ENCODE results near the gene ZBTB8A. TPM values are rescaled to one million over a fixed set of nuclear protein-coding genes. Genes with fewer than 3 reads are reported as not detected.
"Not testable (repeated sequence)": the region's sequence is repeated elsewhere in the genome, so short reads cannot be mapped to it uniquely, and the experiment has no call there.

Gene ZBTB8A
- total RNA-seq, 1 experiment from 2014 or later: 6.2 TPM

DNA sequence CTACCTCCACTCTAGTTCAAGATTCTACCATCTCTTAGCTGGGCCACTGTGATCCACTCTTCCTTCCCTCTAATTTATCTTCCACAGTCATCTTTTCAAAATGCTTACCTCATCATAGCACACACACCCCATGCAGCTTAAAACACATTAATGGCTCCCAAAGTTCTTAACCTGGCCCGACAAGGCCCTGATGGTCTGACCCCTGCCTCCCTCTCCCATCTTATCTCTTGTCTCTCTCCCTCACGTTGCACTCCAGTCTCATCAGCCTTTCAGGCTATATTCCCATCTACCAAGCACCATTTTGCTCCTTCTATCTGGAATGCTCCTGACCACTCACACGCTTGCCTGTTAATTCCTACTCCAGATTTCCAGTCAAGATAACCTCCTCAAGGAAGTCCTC, 2.5 kb upstream of the ZBTB8A start:
- DNase-seq (ENCODE audit: low read depth): no peak

- DNase-seq (ENCODE audit: low read depth): peak; percentile 63
Observed at GRCh38 chr1:32539584-32540571, 651 bp downstream of the ZBTB8A start.

DNA sequence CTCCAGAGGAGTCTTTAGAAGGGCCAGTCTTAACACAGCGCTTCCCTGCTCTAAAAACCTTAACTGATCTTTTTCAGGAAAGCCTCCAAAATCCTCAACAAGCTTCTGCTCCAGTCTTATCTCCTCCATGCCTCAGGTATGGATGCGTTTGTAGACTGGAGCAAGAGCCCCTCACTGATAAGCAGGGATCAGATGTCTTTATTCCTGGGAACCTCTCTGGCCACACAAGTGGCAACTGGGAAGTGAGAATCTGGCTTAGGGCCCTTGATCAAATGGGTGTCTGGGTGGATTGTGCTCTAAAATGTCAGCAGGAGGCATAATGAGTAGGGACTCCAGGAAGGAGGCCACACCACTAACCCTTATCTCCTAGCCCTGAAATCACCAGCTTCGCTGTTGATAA, 1.4 kb downstream of the ZBTB8A start:
- peak; percentile 33 for DNase-seq (ENCODE audit: low read depth)

- no peak for DNase-seq (ENCODE audit: low read depth)
Observed at GRCh38 chr1:32541064-32541566, 1.9 kb downstream of the ZBTB8A start.

DNA sequence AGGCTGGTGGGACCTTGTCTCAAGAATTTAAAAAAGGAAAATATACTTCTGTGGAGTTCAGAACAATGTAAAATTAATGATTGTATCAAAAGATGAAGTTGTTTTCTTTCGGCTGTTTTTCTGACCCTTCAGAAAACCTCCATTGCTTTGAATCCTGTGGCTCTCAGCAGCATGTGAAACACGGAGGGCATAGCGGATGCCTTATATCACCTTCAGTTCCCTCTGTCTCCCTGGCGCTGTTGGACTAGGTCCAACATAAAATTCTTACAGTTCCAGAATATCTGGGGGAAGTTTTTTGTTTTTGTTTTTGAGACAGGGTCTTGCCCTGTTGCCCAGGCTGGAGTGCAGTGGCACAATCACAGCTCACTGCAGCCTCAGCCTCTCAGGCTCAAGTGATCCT, 7.4 kb downstream of the ZBTB8A start:
- no peak for DNase-seq (ENCODE audit: low read depth)

GRCh38 chr1:32549616-32550015, 10.4 kb downstream of the ZBTB8A start:
- DNase-seq (ENCODE audit: low read depth): no peak

DNA sequence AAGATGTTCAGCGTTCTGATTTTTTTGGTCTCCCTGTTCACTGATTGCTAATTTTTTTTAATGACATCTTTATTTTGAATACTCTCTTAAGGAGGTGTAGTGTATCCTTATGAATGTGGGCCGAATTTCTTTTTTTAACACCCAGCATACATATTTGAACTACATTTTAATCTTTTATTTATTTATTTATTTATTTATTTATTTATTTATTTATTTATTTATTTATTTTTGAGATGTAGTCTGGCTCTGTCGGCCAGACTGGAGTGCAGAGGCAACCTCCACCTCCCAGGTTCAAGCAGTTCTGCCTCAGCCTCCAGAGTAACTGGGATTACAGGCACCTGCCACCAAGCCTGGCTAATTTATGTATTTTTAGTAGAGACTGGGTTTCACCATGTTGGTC, 15.1 kb downstream of the ZBTB8A start:
- no peak for DNase-seq (ENCODE audit: low read depth)

- DNase-seq (ENCODE audit: low read depth): not testable (repeated sequence)
Observed at GRCh38 chr1:32557035-32557434, 17.8 kb downstream of the ZBTB8A start.

DNA sequence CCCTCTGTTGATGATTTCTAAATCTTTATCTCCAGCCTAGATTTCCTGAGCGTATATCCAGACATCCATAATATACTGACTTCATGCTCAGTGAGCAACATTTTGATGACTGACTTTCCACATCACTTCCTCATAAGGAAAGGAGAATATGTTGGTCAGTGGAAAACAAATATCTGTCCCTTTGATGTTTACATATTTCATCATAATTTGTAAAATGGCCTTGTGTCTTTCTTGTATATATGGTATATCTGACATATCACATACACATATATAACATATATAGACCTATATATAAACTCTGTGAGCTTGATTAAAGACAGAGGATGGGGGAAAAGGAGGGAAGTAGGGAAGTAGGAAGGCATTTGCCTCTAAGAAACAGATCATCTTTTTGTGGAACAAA, 18.6 kb downstream of the ZBTB8A start:
- DNase-seq (ENCODE audit: low read depth): no peak

DNA sequence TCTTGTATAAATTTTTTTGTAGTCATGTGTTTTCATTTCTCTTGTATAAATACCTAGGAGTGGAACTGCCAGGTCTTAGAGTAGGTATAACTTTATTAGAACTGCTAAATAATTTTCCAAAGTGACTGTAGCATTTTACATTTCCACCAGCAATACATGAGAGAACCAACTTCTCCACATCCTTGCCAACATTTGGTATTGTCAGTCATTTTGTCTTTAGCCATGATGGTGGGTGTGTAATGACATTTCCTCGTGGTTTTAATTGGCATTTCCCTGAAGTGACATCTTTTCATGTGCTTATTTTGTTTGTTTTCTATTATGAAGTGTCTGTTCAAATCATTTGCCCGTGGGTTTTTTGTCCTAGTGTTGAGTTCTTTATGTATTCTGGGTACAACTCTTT, 29.7 kb downstream of the ZBTB8A start:
- no peak for DNase-seq (ENCODE audit: low read depth)

DNA sequence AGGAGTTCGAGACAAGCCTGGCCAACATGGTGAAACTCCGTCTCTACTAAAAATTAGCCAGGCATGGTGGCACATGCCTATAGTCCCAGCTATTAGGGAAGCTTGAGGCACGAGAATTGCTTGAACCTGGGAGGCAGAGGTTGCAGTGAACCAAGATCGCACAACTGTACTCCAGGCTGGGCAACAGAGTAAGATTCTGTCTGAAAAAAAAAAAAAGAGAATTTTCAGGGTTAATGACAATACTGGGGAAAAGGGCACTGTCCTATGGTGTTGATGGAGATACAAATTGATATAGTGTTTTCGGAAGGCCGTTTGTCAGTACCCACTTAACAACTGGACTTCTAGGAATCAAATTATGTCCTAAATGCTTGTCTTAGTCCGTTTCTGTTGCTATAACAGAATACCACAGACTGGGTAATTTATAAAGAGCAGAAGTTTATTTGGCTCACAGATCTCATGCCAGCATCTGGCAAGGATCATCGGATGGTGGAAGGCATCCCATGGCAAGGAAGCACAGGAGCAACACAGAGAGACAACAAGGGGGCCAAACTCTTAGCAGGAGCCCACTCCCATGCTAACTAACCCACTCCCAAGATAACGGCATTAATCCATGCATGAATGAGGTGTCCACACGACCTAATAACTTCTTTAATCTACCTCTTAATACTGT, 41.3 kb downstream of the ZBTB8A start:
- DNase-seq (ENCODE audit: low read depth): no peak

DNA sequence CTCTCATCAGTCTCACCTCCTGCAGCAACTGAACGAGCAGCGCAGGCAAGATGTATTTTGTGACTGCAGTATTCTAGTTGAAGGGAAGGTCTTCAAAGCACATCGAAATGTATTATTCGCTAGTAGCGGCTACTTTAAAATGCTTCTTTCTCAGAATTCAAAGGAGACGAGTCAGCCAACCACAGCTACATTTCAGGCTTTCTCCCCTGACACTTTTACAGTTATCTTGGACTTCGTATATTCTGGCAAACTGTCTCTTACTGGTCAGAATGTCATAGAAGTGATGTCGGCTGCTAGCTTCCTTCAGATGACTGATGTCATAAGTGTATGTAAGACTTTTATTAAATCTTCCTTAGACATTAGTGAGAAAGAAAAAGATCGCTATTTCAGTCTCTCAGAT, 53.7 kb downstream of the ZBTB8A start:
- DNase-seq (ENCODE audit: low read depth): no peak

DNA sequence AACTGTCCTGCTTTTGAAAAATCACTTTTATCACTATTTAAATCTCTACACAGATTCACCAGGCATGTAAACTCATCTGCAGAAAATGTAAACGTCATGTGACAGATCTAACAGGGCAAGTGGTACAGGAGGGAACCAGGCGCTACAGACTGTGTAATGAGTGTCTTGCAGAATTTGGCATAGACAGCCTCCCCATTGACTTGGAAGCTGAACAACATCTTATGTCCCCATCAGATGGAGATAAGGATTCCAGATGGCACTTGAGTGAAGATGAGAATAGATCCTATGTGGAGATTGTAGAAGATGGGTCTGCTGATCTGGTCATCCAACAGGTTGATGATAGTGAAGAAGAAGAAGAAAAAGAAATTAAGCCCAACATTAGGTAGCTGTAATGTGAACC, 60.8 kb downstream of the ZBTB8A start:
- DNase-seq (ENCODE audit: low read depth): no peak

DNA sequence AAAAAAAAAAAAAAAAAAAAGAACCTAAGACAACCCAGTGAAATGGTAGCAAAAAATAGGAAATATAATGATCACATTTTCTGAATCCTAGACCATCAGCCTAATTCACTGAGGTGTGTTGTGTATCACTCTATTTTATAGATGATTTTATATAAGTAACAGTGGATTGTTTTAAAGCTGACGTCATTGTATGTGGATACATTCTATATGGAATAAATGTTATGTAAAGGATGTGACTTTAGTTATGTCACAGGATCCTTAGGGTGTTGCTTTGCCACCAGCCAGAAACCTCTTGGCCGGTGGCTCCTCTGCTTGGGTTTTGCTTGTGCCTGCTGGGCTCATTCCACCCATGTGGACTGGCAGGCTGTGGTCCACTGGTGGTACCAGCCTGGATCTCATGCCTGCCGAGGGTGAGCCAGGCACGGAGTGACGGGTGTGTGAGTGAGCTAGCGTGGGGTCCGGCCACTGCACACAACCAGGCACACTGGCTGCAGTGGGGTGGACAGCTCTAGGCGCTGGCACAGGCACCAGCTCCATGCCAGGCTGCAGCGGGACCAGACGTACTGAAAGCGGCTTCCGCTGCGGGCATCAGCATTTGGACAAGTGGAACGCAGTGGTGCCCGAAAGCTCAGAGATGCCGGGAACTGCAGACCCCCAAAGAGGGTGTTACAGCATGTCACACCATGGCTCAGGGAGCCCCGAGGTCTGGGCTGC, 66.6 kb downstream of the ZBTB8A start:
- no peak for DNase-seq (ENCODE audit: low read depth)

DNA sequence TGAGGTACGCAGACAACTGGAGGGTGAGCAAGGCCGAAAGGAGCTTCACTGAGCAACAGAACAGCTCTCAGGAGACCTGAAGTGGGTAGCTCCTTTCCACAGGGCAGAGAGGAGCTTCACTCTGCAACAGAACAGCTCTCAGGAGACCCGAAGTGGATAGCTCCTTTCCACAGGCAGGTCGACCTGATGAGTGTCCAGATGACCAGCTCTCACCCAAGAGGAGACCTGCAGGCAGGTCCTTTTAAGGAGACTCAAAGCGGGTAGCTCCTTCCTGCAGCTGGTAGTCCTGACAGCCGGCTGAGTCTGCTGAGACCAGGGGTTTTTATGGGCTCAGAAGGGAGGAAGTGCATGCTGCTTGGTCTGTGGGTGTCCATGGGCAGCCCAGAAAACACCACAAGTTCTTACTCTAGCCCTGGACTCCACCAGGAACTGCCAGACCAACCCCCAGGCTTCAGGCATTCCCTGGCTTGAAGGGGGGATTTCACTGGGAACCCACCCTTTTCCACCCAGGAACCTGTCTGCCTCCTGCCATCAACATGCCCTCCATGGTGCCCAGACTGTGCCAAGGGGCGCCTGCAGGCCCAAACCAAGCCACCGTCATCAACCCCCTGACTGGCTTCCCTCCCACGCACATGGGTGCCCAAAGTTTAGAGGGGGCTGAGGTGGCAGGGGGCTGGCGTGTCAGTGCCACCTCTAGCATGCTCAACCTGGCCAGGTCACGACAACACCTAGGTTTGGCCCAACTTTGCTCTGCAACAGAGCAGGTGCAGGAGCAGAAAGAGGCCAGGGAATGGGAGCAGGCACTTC, 67.5 kb downstream of the ZBTB8A start:
- DNase-seq (ENCODE audit: low read depth): no peak

DNA sequence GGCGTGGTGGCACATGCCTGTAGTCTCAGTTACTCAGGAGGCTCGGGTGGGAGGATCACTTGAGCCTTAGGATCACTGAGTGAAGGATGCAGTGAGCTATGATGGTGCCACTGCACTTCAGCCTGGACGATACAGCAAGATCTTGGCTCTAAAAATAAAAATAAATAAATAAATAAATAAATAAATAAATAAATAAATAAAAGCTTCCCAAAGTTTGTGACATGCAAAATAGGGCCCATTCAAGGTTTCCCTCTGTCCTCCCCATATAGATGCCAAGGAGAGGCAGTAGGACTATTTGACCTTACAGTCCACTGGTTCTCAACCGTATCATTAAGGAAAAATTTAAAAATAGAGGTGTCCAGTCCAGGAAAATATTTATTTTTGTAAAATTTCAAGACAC, 70.0 kb downstream of the ZBTB8A start:
- DNase-seq (ENCODE audit: low read depth): no peak

DNA sequence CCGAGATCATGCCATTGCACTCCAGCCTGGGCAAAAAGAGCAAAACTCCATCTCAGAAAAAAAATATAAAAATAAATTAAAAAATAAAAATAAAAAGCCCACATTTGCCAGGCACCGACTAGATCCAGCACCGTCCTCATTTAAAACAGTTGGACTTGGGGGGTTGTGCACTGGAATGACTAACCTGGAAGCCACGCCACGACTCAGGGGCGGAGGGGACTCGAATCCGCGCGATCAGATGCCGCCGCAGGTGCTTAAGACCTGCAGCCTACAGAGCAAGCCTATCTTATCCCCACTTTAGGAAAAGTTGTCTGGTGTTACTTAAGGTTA, 72.6 kb downstream of the ZBTB8A start:
- DNase-seq (ENCODE audit: low read depth): no peak

DNA sequence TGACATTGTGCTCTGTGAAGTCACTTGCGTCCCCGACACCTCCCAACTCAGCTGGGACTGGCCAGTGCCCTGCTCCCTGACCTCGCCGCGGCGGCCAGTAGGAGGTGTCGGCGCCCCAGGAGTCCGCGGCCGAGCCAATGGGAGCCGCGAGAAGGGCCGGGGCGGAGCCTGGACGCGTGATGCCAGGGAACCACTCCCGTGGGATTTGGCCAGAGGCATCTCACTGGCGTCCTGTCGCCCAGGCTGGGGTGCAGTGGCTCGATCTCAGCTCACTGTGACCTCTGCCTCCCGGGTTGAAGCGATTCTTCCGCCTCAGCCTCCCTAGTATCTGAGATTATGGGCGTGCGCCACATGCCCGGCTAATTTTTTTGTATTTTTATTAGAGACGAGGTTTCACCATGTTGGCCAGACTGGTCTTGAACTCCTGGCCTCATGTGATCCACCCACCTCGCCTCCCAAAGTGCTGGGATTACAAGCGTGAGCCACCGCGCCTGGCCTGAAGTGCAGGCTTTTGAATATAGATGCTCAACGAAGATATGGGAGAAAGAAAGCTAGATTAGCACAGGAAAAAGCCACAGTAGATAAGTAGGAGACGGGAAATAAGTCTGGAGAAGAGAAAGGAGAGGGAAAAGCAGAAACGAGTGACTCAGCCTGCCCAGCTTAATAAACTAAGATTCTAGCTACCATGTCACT, 73.1 kb downstream of the ZBTB8A start:
- DNase-seq (ENCODE audit: low read depth): peak; percentile 92

DNA sequence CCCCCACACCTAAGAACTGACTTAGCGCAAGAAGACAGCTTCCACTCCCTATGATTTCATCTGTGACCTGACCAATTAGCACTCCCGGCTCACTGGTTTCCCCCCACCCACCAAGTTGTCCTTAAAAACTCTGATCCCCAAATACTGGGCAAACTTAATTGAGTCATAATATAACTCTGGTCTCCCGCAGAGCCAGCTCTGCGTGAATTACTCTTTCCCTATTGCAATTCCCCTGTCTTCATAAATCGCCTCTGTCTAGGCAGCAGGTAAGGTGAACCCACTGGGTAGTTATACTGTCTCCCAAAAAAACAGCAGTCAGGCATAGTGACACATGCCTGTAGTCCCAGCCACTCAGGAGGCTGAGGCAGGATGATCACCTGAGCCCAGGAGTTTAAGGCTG, 74.2 kb downstream of the ZBTB8A start:
- no peak for DNase-seq (ENCODE audit: low read depth)

- no peak for DNase-seq (ENCODE audit: low read depth)
Observed at GRCh38 chr1:32618673-32619221, 79.5 kb downstream of the ZBTB8A start.

All from Daoy (cell line).